Activated CD8-positive, alpha-beta memory T cell treated with anti-CD3 and anti-CD28 coated beads for 36 hours (primary cell): Measurements from ENCODE around the gene KDF1. TPM values are rescaled to one million over a fixed set of nuclear protein-coding genes. Genes with fewer than 3 reads are reported as not detected.

Experiments
- CTCF ChIA-PET: fragments of 350-600 bp; sonication (Branson Sonifier 250); formaldehyde crosslinking; loops from one replicate; lab custom pipeline; 2021; ENCODE audit warnings: antibody characterized with exemption; lab: Charles Lee
- POLR2A ChIA-PET: fragments of 350-600 bp; sonication (Branson Sonifier 250); formaldehyde crosslinking; loops from one replicate; lab custom pipeline; 2021; ENCODE audit warnings: antibody characterized with exemption; lab: Charles Lee
- total RNA-seq, 2 experiments: library from RNA; stranded (reverse); gene quantifications; one replicate each; pipeline ENCODE4 v1.2.3, GENCODE V29; 2021

KDF1 gene
- total RNA-seq, 2 experiments from 2014 or later: 0.15 TPM; not detected in 1

GRCh38 chr1:26938004-26938658, 22.1 kb downstream of the KDF1 start:
- ChIA-PET POLR2A (no interaction called here), CTCF (interaction anchor here (0.6 kb wide), 1 partner anchor 108 kb away, joined by 3 read pairs; no protein-coding TSS in a partner anchor)

- POLR2A ChIA-PET: no interaction called here
- CTCF ChIA-PET: no interaction called here
Observed at GRCh38 chr1:26936823-26937222, 23.4 kb downstream of the KDF1 start.

DNA sequence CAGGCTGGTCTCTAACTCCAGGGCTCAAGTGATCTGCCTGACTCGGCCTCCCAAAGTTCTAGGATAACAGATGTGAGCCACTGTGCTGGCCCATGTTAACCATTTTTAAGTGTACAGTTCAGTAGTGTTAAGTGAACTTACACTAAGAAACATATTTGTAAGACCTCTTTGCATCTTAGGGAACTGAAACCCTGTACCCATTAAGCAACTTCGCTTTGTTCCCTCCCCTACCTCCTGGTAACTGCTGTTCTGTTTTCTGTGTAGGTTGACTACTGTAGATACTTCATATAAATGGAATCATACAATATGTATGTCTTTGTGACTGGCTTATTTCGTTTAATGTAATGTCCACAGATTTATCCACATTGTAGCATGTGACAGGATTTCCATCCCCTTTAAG, 27.7 kb downstream of the KDF1 start:
- ChIA-PET CTCF (no interaction called here), POLR2A (no interaction called here)

DNA sequence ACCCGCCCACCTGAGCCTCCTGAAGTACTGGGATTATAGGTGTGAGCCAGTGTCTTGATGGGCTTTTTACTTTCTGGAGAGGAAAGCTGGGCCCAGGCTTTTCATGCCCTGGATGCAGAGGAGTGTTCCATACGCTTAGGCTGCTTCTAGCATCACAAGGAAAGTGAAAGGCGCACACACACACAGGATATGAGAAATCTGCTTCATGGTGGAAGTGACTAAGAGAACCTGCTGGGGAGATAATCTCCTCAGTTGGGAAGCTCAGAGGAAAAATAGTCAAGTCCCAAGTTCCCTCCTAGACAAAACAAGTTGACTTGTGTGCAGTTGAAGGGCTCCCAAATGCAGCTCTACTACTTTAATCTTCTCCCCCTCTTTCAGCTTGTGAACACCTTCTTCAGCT, 36.6 kb downstream of the KDF1 start:
- ChIA-PET CTCF (interaction anchor here (0.6 to 0.9 kb wide), 2 partner anchors 121 to 265 kb away, joined by 3 read pairs; no protein-coding TSS in a partner anchor), POLR2A (interaction anchor here (0.9 kb wide), 1 partner anchor 24 kb away, joined by 4 read pairs; the partner anchor contains the start of gene GPATCH3)

DNA sequence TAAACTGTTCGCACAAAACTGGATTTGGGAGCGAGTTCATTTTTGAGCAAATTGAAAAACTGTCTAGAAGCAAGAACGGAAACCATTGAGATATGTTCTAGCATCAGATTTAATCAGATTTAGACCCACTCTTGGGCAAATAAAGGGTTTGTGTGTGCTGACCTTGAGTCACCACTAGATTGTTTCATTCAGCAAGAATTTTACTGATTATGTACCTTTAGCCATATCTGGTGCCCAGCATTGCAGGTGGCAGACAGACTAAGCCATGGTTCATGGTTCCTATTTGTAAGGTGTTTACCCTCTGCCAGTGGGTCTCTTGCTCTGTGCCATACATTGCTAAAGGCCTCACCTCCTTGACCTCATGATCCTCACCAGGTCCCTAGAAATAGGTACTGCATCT, 37.4 kb downstream of the KDF1 start:
- ChIA-PET POLR2A (no interaction called here), CTCF (interaction anchor here (0.5 to 1.0 kb wide), 2 partner anchors 190 to 321 kb away, joined by 4 to 5 read pairs; no protein-coding TSS in a partner anchor)

DNA sequence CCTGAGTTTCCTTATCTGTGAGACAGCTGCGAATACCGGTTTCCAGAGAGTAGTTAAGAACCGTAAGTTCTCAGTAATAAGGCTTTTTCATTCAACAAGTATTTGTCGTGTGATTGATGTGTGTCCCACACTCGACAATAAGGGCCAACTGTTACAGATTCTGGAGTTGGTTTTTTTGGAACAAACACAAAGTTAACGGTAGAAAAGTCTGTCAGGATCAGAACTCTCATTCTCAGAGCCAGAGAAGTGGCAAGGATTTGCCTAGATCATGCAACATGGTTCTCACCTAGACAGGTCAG, 37.9 kb downstream of the KDF1 start:
- CTCF ChIA-PET: interaction anchor here (0.5 to 1.0 kb wide), 2 partner anchors 191 to 321 kb away, joined by 4 to 5 read pairs; no protein-coding TSS in a partner anchor
- POLR2A ChIA-PET: interaction anchor here (0.5 to 1.9 kb wide), 4 partner anchors 22 to 401 kb away, joined by 3 to 7 read pairs (median 5); partner anchors contain the start of genes GPATCH3 and GPN2

GRCh38 chr1:26921540-26922430, 38.5 kb downstream of the KDF1 start, which contains the start of gene NUDC:
NUDC (plus strand) TSS chr1:26921743; CDS start chr1:26921849, 106 bp downstream.
- CTCF ChIA-PET: interaction anchor here (1.0 kb wide), 1 partner anchor 320 kb away, joined by 4 read pairs; no protein-coding TSS in a partner anchor
- POLR2A ChIA-PET: interaction anchor here (0.5 to 1.9 kb wide), 8 partner anchors 18 to 401 kb away, joined by 3 to 7 read pairs (median 4); partner anchors contain the start of genes GPATCH3 and GPN2

- ChIA-PET CTCF (no interaction called here), POLR2A (interaction anchor here (0.6 to 1.9 kb wide), 6 partner anchors 19 to 69 kb away, joined by 3 to 7 read pairs (median 4); partner anchors contain the start of genes GPATCH3 and GPN2)
Observed at GRCh38 chr1:26921126-26921539, 39.1 kb downstream of the KDF1 start.

- POLR2A ChIA-PET: no interaction called here
- CTCF ChIA-PET: no interaction called here
Observed at GRCh38 chr1:26915204-26915842, 44.9 kb downstream of the KDF1 start.

DNA sequence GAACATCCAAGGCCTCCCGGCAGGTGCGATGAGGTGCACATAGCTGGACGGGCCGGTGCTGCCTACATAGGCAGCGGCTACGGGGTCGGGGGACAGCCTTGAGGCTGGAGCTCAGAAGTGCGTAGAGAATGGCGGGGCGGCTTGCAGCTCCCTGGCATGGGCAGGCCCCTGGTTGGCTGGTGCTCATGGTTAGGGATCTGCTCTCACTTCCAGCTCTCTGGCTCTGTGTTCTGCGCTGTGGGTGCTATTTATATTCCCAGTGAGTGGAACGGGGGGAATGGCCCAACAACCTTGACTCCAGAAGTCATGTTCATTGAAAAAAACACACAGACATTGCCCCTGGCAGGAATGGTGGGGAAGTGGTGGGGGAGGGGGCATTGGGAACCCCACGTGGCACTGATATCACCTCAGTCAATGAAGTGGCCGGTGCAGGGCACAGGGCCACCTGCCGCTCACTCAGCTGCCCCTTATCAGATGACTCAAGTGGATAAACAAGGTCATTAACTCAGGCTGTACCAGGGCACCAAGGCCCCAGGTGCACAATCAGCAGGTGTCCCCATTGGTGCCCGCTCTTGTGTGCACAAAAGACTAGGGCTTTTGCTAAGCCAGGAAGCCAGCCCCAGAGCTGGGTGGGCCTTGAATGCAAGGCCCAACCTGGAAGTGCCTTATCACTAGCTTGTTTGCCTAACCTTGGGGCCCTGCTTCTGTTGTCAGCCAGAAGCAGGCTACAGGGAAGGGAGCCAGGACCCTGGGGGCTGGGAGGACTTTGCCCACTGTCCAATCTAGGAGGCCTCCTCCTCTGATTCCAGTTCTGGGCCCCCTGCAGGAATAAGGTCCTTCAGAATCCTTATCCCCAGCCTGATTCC, 46.3 kb downstream of the KDF1 start, which contains the start of gene NR0B2:
Gene NR0B2, minus strand, starts transcription at position 222 of the 866 bp plus-strand sequence. Its CDS starts 35 bp downstream, at position 187.
- CTCF ChIA-PET: no interaction called here
- POLR2A ChIA-PET: interaction anchor here (0.5 kb wide), 1 partner anchor 21 kb away, joined by 3 read pairs; no protein-coding TSS in a partner anchor

- POLR2A ChIA-PET: interaction anchor here (0.5 kb wide), 1 partner anchor 21 kb away, joined by 3 read pairs; no protein-coding TSS in a partner anchor
- CTCF ChIA-PET: no interaction called here
Observed at GRCh38 chr1:26913389-26913753, 46.9 kb downstream of the KDF1 start.

DNA sequence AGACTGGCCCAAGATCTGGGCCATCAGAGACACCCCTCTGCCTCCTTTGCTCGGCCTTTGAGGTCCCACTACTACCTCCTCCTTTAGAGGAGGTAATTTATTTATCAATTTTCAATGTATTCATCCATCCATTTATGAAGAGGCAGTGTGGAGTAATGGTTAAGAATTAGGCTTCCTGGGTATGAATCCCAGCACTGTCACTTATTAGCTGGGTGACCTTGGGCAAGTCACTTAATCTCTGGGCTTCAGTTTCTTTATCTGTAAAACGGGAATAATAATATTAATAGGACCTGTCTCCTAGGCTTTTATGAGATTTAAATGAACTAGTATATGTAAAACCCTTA, 48.1 kb downstream of the KDF1 start:
- POLR2A ChIA-PET: no interaction called here
- CTCF ChIA-PET: no interaction called here

GRCh38 chr1:26911399-26912146, 48.7 kb downstream of the KDF1 start:
- ChIA-PET POLR2A (no interaction called here), CTCF (no interaction called here)

- CTCF ChIA-PET: interaction anchor here (1.0 kb wide), 1 partner anchor 87 kb away, joined by 3 read pairs; no protein-coding TSS in a partner anchor
- POLR2A ChIA-PET: no interaction called here
Observed at GRCh38 chr1:26910343-26911160, 49.7 kb downstream of the KDF1 start.

GRCh38 chr1:26909951-26910342, 50.3 kb downstream of the KDF1 start:
- ChIA-PET POLR2A (no interaction called here), CTCF (interaction anchor here (1.0 kb wide), 1 partner anchor 87 kb away, joined by 3 read pairs; no protein-coding TSS in a partner anchor)

GRCh38 chr1:26907071-26907917, 53.0 kb downstream of the KDF1 start:
- POLR2A ChIA-PET: no interaction called here
- CTCF ChIA-PET: interaction anchor here (0.6 kb wide), 1 partner anchor 489 kb away, joined by 3 read pairs; no protein-coding TSS in a partner anchor
